NCI-H2029 (cell line): ENCODE data around the gene CLDN25.
"Not testable (repeated sequence)": the region's sequence is repeated elsewhere in the genome, so short reads cannot be mapped to it uniquely, and the experiment has no call there.

ENCODE experiments used
- DNase-seq: peaks from one replicate; lab custom pipeline; 2025; lab: John Stamatoyannopoulos, UW

CLDN25 gene

DNA sequence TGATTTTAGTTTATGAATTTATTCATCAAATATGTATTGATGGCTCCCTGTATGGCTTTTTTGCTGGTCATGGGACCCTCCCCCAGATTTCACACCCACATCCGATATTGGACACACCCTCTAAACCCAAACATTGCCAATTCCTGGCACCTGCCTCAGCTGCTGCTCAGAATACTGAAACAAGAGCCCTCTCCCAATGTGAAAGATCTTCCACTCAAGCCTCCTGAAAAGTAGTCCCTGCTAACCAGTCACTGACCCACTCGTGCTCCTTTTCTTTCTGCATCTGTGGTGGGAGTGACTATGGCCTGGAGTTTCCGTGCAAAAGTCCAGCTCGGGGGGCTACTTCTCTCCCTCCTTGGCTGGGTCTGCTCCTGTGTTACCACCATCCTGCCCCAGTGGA, at the start of gene CLDN25:
Gene CLDN25 (plus strand): TSS at position 301 of the 400 bp plus-strand sequence. CDS start 0 bp downstream, at position 301.
- DNase-seq = no peak

DNA sequence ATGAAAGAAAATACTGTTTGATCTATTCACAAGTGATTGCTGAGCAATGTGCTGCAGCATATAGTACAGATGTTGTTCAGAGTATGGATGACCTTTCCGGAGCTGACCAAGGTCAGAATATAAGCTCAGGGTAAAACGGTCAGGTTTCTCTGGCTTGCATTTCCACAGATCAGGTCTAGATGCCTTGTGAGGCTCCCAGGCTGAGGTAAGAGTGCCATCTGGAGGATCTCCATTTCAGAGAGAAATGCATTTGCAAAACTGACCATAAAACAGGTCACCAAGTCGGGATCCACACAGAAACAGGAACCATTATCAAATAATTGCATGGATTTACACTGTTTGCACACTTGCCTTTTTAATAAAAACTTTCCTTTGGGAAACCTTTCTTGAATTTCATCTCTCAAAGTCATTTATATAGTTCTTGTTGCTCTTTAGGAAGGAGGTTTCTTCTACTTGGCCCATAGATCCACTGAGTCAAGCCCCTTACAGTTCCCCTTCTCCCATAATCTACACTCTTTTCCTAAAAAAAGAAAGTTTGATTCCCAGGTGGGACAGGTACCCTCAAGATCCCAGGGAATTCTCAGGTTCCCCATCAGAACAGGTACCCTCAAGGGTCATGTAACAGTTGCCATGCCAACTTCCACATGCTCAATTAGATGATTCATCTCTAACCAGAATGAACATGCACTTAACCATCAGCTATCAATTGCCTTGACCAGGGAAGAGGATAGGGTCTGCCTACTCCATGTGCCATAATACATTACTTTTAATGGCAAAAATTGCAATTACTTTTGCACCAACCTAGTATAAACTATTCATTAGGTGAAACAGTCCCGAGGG, 48.5 kb upstream of the CLDN25 start:
- peak; percentile 3 for DNase-seq

DNA sequence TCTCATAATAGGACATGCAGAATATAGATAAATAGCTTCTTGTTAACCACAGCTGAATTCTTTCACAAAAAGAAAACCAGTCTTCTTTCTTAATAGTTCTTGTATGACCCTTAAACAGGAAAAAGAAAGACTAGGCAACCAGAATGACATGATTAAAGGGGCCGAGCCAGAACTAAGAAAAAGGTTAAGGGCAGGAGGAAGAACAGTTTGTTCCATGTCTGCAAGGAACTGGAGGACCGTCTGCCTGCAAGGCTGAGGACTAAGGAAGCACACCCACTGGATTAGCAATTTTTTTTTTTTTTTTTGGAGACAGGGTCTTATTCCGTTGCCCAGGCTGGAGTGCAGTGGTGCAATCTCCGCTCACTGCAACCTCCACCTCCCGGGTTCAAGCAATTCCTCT, 47.5 kb upstream of the CLDN25 start:
- DNase-seq = no peak

- DNase-seq = no peak
These were observed 43.3 kb upstream of the CLDN25 start for GRCh38 chr11:113736323-113736722.

GRCh38 chr11:113752932-113753331, 26.7 kb upstream of the CLDN25 start:
- DNase-seq = no peak

DNA sequence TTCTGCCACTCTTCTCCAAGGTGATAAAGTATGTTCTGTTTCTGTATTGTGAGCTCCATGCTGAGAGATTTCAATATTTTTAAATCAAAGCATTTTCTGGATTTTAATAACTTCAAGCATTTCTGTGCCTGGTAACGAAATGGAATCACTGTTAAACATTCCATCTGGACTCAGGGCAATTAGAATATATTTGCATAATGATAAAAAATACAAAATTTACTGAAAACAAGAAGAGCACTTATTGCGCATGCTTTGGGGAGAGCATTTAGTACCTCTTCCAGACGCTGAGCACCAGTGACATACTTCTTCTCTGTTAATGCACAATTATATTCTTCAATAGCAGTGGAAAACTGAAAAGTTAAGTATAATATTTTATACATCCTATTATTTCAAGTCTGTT, 19.4 kb upstream of the CLDN25 start:
- DNase-seq = no peak

DNA sequence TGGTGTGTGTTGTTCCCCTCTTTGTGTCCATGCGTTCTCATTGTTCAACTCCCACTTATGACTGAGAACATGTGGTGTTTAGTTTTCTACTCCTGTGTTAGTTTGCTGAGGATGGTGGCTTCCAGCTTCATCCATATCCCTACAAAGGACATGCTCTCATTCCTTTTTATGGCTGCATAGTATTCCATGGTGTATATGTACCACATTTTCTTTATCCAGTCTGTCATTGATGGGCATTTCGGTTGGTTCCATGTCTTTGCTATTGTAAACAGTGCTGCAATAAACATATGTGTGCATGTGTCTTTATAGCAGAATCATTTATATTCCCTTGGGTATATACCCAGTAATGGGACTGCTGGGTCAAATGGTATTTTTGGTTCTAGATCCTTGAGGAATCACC, 16.6 kb upstream of the CLDN25 start:
- DNase-seq = not testable (repeated sequence)

- DNase-seq = no peak
These were observed 14.9 kb upstream of the CLDN25 start for GRCh38 chr11:113764527-113765219.

DNA sequence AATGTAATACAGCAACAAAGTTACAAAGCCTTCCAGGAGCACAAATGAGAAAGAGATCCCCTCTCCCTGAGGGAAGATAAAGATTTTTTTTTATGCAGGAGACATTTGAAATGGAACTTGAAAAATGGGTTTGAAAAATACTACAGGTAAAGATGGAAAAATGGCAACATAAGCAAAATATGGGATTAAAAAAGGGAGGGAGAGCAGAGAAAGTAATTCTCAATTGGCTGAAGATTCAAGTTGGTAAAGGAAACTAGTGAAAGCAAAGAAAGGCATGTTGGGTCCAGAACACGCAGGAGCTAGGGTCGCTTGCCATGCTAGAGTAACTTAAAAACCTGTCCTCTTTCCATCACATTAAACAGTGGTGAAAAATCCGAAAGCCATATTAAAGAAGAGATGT, 7.6 kb upstream of the CLDN25 start:
- DNase-seq = no peak

DNA sequence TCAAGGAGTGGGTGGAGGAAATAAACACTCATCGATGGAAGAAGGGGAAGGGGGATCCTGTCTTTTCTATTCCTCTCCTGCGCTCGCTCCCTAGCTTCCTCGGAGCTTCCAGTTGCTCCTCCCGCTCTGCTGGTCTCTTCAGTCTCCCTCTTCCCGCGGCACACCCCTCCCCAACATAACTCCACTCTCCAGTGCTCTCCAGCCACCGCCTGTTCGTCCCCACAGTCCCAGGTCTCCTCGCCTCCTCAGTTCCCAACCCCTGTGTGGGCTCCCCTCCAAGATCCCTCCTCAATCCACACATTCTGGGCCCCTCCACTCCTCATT, 6.5 kb upstream of the CLDN25 start:
- peak; percentile 27 for DNase-seq

GRCh38 chr11:113773416-113774173, 6.0 kb upstream of the CLDN25 start, which contains the start of gene ZW10:
TSS of gene ZW10 (minus strand) at chr11:113773692. CDS start at chr11:113773666, 26 bp downstream.
- peak; percentile 94 for DNase-seq

GRCh38 chr11:113774174-113774503, 5.5 kb upstream of the CLDN25 start:
- no peak for DNase-seq

DNA sequence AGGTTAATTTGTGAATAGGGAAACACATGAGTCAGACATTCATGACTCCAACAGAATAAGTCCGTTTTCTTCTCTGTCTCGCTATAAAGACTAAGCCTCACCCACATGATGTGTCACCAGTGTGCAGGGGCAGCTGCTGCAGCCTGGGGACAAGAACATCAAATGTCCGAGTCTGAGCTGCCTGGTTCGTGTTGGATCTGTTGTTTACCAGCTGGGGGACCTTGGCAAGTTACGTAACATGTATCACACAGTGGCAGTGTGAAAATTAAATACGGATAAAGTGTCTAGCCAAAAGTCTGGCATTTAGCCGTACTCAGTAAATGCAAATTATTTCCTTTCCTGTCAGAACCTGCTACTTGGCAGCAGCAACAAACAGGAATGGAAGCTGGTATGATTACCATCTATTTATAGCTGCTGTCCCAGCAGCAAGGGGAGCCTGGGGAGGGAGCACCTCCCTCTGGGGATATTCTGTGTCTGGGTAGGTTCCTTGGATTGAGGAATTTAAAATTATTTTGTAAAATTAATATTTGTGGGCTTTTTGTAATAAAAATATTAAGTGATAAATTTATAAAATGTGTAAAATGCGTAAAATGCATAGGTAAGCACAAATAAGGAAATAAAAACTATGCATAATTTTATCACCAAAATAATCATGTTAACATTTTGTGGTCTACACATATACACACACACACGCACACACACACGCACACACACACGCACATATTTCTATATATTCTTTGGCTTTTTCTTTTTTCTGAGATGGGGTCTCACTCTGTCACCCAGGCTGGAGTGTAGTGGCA, 1.3 kb upstream of the CLDN25 start:
- DNase-seq = peak; percentile 47

DNA sequence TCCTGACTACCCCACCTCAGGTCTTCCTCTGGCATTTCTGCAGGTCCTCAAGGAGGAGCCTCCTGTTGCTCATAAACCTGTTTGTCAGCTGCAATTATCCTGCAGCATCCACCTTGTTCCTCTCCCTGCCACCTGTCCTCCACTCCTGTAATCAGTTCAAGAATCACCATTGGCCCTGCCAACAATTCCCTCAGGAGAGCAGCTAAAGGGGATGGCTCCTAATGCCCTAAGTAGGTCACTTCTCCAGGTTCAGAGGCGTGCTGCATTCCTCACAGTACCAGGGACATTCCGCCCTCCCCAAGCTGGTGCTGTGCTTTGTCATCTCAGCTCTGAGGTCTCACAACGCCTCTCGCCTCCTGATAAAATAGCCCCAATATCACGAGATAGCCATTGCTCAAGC, 2.1 kb downstream of the CLDN25 start:
- DNase-seq = no peak

DNA sequence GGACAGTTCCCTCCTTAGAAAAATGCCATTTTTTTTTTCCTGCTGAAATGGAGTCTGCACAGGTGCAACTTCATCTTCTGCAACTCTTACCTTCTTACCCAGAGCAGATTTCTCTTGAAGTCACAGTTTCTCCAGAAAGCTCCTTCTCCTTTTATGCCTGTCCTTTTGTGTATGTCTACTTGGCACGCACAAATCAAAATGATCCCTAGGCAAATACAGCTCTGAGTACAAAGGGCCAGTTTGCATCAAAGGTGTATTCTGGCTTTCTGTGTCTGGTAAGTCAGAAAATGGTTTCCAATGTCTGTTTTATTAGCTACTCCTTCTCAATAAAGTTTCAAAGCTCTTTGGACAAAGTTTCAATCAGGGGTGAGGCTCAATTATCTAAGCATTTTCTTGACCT, 2.5 kb downstream of the CLDN25 start:
- DNase-seq = no peak

- DNase-seq = not testable (repeated sequence)
These were observed 9.4 kb downstream of the CLDN25 start for GRCh38 chr11:113789016-113789415.

DNA sequence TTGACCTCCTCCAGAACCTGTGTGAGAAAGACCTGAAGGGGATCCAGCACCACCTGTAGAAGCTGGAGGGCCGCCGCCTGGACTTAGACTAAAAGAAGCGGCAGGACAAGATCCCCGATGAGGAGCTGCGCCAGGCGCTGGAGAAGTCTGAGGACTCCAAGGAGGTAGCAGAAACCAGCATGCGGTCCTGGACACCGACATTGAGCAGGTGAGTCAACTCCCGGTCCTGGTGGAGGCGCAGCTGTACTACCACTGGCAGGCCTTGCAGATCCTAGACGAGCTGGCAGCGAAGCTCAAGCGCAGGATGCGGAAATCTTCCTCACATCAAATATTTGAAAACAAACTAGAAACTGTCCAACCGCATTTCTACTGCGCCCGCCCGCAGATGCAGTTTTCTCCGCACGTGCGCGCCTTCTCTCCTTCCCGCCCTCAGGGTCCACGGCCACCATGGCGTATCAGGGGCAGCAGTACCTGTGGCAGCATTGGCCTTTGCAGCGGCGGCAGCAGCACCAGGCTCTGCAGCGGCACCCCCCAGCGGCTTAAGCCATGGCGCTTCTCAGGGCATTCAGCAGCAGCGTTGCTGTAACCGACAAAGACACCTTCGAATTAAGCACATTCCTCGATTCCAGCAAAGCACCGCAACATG, 10.2 kb downstream of the CLDN25 start:
- DNase-seq = no peak

GRCh38 chr11:113796663-113797259, 17.2 kb downstream of the CLDN25 start:
- DNase-seq = peak; percentile 29

DNA sequence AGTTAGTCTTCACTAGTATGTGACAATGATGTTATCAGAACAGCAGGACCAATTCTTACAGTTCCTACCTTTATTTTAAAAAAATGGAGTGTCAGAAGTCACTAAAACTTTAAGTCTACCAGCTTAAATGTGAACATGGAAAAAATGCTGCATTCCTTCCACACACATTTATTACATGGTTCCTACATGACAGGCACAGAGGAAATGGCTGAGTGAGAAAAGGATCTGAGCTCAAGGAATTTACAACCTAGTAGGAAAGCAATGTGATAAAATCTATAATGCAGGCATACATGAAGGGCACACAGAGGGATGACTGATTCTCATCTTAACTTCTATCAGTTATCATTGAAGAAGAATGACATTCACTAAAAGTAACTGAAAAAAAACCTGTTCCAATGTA, 23.0 kb downstream of the CLDN25 start:
- no peak for DNase-seq

DNA sequence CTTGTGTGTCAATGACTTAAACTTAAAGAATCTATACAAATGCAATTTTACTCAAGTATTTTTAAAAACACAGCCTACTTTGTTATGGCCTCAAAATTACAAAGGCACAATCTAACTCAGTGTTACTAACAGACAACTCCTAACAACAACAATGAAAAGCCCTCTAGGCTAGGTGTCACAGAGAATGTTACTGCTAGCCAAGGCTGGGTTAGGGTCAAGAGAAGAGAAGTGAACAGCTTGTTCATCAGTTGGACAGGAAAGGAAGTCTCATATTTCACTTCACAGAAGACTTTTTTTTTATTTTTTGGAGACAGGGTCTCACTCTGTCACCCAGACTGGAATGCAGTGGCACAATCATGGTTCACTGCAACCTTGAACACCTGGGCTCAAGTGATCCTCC, 26.0 kb downstream of the CLDN25 start:
- DNase-seq = no peak

- no peak for DNase-seq
These were observed 26.8 kb downstream of the CLDN25 start for GRCh38 chr11:113806406-113806805.
